Stimulated activated CD4-positive, alpha-beta T cell treated with anti-CD3 and anti-CD28 coated beads, Interleukin-4, amount 100 ng/mL, for 1 hour (primary cell): ENCODE results near the gene MUSK.
"Not testable (repeated sequence)": the region's sequence is repeated elsewhere in the genome, so short reads cannot be mapped to it uniquely, and the experiment has no call there.

Experiments
- DNase-seq: peaks from one replicate; pipeline ENCODE4 v3.0.0-alpha.2; 2020

MUSK gene

GRCh38 chr9:110815361-110815760 lies 146.8 kb downstream of the MUSK start:
- DNase-seq = no peak

GRCh38 chr9:110820381-110820780 lies 151.8 kb downstream of the MUSK start:
- DNase-seq = no peak

GRCh38 chr9:110821064-110821463 lies 152.5 kb downstream of the MUSK start:
- no peak for DNase-seq

GRCh38 chr9:110825129-110825528 lies 156.5 kb downstream of the MUSK start:
- not testable (repeated sequence) for DNase-seq

- DNase-seq = no peak
Observed at GRCh38 chr9:110825950-110826349, 157.4 kb downstream of the MUSK start.

- not testable (repeated sequence) for DNase-seq
Observed at GRCh38 chr9:110826400-110826799, 157.8 kb downstream of the MUSK start.

GRCh38 chr9:110828264-110828663 lies 159.7 kb downstream of the MUSK start:
- no peak for DNase-seq

- no peak for DNase-seq
Observed at GRCh38 chr9:110830495-110830894, 161.9 kb downstream of the MUSK start.

GRCh38 chr9:110832926-110833325 lies 164.3 kb downstream of the MUSK start:
- DNase-seq = no peak

- DNase-seq = no peak
Observed at GRCh38 chr9:110835404-110835803, 166.8 kb downstream of the MUSK start.

- DNase-seq = no peak
Observed at GRCh38 chr9:110835859-110836271, 167.3 kb downstream of the MUSK start.

- DNase-seq = no peak
Observed at GRCh38 chr9:110837401-110838005, 168.9 kb downstream of the MUSK start.

GRCh38 chr9:110842169-110842568 lies 173.6 kb downstream of the MUSK start:
- no peak for DNase-seq

- DNase-seq = no peak
Observed at GRCh38 chr9:110842986-110843385, 174.4 kb downstream of the MUSK start.

- DNase-seq = no peak
Observed at GRCh38 chr9:110844121-110844520, 175.5 kb downstream of the MUSK start.

- DNase-seq = no peak
Observed at GRCh38 chr9:110846215-110846614, 177.6 kb downstream of the MUSK start.

- no peak for DNase-seq
Observed at GRCh38 chr9:110847671-110848070, 179.1 kb downstream of the MUSK start.

- DNase-seq = no peak
Observed at GRCh38 chr9:110850401-110851135, 182.0 kb downstream of the MUSK start.
